ENCODE measurements around the gene FRRS1. TPM values are rescaled to one million over a fixed set of nuclear protein-coding genes. Genes with fewer than 3 reads are reported as not detected.

The FRRS1 gene
- total RNA-seq, 1 donor from 2014 or later: 23.4 TPM

DNA sequence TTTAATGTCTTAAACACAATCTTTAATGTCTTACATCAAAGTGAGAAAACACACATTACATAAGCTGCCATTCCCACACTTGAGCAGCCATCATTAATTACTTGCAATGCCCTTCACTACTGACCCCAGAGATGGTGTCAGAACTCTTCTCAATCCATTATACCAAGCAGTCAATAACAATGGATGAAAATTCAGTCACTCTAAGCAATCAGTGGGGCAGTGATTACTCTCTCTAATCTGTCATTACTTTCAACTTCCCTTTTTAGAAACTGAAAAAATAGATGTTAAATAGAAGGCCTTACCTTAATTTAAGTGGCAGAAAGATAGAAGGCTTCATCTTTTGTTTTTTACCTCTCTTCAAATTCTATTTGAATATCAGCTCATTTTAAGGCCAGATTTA, 9.7 kb upstream of the FRRS1 start:
- no peak for FAIRE-seq
- no peaks in the 10 kb centered on the region for H3K27me3 ChIP-seq (ENCODE audit: control insufficient read depth, insufficient read depth, low read length)
- TF ChIP-seq, protein P1, sequence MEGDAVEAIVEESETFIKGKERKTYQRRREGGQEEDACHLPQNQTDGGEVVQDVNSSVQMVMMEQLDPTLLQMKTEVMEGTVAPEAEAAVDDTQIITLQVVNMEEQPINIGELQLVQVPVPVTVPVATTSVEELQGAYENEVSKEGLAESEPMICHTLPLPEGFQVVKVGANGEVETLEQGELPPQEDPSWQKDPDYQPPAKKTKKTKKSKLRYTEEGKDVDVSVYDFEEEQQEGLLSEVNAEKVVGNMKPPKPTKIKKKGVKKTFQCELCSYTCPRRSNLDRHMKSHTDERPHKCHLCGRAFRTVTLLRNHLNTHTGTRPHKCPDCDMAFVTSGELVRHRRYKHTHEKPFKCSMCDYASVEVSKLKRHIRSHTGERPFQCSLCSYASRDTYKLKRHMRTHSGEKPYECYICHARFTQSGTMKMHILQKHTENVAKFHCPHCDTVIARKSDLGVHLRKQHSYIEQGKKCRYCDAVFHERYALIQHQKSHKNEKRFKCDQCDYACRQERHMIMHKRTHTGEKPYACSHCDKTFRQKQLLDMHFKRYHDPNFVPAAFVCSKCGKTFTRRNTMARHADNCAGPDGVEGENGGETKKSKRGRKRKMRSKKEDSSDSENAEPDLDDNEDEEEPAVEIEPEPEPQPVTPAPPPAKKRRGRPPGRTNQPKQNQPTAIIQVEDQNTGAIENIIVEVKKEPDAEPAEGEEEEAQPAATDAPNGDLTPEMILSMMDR (IDR thresholded peaks at IDR 0.05; ENCODE audit: insufficient read depth, low read length, severe bottlenecking): no peak

DNA sequence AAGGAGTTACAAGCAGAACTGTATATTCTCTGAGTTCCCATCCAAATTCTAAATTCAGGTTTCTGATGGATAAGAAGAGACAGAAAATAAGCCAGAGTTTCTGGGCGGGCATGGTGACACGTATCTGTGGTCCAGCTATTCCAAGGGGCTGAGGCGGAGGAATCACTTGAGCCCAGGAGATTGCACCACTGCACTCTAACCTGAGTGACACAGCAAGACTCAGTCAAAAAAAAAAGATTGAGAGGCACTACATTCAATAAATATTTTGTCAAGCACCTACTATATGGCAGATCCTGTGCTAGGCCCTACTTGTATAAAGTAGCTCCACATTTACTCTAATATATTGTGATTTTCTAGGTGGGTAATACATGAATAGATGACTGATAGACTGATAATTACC, 6.4 kb upstream of the FRRS1 start:
- Histone ChIP-seq H3K36me3 (ENCODE audit: control insufficient read depth, insufficient read depth, low read length) (no peaks in the 10 kb centered on the region), H3K4me3 (ENCODE audit: low read depth, low read length) (no peak overlapping the region), H3K27me3 (ENCODE audit: control insufficient read depth, insufficient read depth, low read length) (no peaks in the 10 kb centered on the region)
- DNase-seq (ENCODE audit: low read depth): no peak
- TF ChIP-seq, protein P1 (IDR thresholded peaks at IDR 0.05; ENCODE audit: insufficient read depth, low read length, severe bottlenecking): no peak
- no peak for FAIRE-seq

More for the DNA sequence above, 9.7 kb upstream of the FRRS1 start:
- DNase-seq (ENCODE audit: low read depth): no peak
- no peak overlapping the region for H3K4me3 ChIP-seq (ENCODE audit: low read depth, low read length)
- H3K36me3 ChIP-seq (ENCODE audit: control insufficient read depth, insufficient read depth, low read length): no peaks in the 10 kb centered on the region

DNA sequence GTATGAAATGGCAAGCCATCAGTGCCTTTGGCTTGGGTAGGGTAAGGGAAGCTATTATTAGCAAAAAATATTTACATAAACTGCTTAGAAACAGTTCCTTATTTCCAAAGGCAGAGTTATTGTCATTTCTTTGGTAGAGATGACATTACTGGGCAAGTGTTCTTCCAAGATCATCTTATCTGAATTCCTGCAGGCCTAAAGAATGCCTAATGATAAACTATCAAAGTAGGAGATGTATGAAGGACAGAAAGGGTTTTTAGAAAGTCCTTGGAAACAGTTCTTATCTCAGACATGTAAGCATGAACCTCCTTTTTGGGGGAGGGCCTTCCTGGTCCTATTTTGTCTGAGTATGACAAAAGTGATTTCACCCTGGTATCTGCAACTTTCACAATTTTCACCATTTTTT, 5.1 kb upstream of the FRRS1 start:
- FAIRE-seq (no peak), DNase-seq (ENCODE audit: low read depth) (no peak)
- Histone ChIP-seq H3K27me3 (ENCODE audit: control insufficient read depth, insufficient read depth, low read length) (no peaks in the 10 kb centered on the region), H3K36me3 (ENCODE audit: control insufficient read depth, insufficient read depth, low read length) (no peaks in the 10 kb centered on the region), H3K4me3 (ENCODE audit: low read depth, low read length) (no peak overlapping the region)
- TF ChIP-seq, protein P1 (IDR thresholded peaks at IDR 0.05; ENCODE audit: insufficient read depth, low read length, severe bottlenecking): no peak

DNA sequence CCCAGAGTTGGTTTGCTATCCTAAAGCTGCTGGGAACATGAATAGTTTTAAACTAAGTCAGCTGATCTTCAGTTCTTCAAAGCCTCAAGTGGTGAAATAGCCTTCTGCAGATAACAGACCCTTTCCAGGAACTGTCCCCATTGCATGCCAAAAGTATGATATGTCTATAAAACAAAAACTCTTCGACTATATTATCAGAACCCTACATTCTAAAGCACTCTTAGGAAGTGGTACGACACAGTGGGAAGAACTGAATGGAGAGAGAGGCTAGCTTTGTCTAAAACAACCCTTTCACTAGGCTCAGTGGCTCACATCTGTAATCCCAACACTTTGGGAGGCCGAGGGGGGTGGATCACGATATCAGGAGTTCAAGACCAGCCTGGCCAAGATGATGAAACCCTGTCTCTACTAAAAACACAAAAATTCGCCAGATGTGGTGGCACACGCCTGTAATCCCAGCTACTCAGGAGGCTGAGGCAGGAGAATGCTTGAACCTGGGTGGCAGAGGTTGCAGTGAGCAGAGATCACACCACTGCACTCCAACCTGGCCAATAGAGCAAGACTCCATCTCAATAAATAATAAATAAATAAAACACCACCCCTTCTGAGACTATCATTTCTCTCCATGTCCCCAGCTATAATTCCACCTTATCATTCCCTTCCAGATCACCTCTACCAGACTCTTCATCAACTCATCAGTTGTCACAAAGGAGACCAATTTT, 2.2 kb upstream of the FRRS1 start:
- Histone ChIP-seq H3K27me3 (ENCODE audit: control insufficient read depth, insufficient read depth, low read length) (no peaks in the 10 kb centered on the region), H3K36me3 (ENCODE audit: control insufficient read depth, insufficient read depth, low read length) (no peaks in the 10 kb centered on the region), H3K4me3 (ENCODE audit: low read depth, low read length) (no peak overlapping the region)
- FAIRE-seq (no peak), DNase-seq (ENCODE audit: low read depth) (no peak)
- TF ChIP-seq, protein P1 (IDR thresholded peaks at IDR 0.05; ENCODE audit: insufficient read depth, low read length, severe bottlenecking): no peak

DNA sequence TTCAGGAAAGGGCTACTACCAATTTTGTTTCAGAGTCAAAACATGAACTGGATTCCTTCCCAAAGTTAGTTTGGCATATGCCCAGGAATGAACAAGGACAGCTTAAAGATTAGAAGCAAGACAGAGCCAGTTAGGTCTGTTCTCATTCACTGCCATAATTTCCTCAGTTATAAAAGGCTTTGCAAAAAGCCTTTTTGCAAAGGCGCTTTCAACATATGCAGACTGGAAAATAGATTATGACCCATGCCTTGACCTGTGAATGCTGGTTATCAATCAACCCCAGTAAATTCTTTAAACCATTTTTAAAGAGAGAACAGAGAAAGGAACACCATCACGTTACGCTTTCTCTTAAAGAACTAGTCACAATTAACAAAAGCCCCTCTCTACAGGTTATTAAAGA, 1.7 kb upstream of the FRRS1 start:
- Histone ChIP-seq H3K36me3 (ENCODE audit: control insufficient read depth, insufficient read depth, low read length) (no peaks in the 10 kb centered on the region), H3K27me3 (ENCODE audit: control insufficient read depth, insufficient read depth, low read length) (no peaks in the 10 kb centered on the region), H3K4me3 (ENCODE audit: low read depth, low read length) (no peak overlapping the region)
- DNase-seq (ENCODE audit: low read depth): no peak
- TF ChIP-seq, protein P1 (IDR thresholded peaks at IDR 0.05; ENCODE audit: insufficient read depth, low read length, severe bottlenecking): no peak
- FAIRE-seq: no peak

DNA sequence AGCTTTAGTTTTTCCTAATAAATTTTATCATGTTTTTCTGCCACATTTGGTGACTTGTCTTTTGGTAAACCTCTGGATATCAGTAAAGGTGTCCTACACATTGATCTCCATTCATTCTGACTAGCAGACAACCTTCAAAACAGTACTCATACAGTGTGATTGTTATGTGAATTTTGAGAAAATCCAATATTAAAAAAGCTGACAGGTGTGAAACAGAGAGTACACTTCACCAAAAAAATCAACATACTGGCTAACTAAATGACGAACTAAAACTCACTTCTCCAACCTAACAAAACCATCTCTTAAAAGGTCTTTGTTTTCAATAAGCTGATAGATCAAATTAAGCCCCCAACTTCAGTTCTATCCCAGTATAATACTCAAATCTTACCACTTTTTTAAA, 1.5 kb downstream of the FRRS1 start:
- no peak overlapping the region for H3K4me3 ChIP-seq (ENCODE audit: low read depth, low read length)
- TF ChIP-seq, protein P1 (IDR thresholded peaks at IDR 0.05; ENCODE audit: insufficient read depth, low read length, severe bottlenecking): no peak
- FAIRE-seq: no peak
- DNase-seq (ENCODE audit: low read depth): no peak
- no peaks in the 10 kb centered on the region for H3K36me3 ChIP-seq (ENCODE audit: control insufficient read depth, insufficient read depth, low read length)
- H3K27me3 ChIP-seq (ENCODE audit: control insufficient read depth, insufficient read depth, low read length): no peaks in the 10 kb centered on the region
